IMR-90 (cell line): ENCODE results near the gene PRELID3B.
A peak's percentile ranks its signal among the peaks of the same experiment; 100 is the strongest.

Experiments used
- CTCF ChIP-seq: conservative IDR thresholded peaks from 2 replicates; pipeline ENCODE4 v1.5.1; 2012; ENCODE audit warnings: mild to moderate bottlenecking, low read depth, low read length, improper control_type of control experiment
- ELK1 ChIP-seq: fragments of 150-350 bp; IDR thresholded peaks from 2 replicates; pipeline ENCODE4 v1.6.1; 2016; ENCODE audit warnings: low read depth, mild to moderate bottlenecking, low read length, moderate library complexity, borderline replicate concordance
- FOS ChIP-seq: fragments of 150-350 bp; IDR thresholded peaks from 2 replicates; pipeline ENCODE4 v1.6.1; 2016; ENCODE audit warnings: low read depth, low read length
- MAFK ChIP-seq: IDR thresholded peaks from 2 replicates; pipeline ENCODE4 v1.6.1; 2012; ENCODE audit warnings: low read depth, low read length, improper control_type of control experiment
- MAZ ChIP-seq: IDR thresholded peaks from 2 replicates; pipeline ENCODE4 v1.6.1; 2012; ENCODE audit warnings: low read depth, mild to moderate bottlenecking, low read length, improper control_type of control experiment, moderate library complexity, borderline replicate concordance
- MXI1 ChIP-seq: IDR thresholded peaks from 2 replicates; pipeline ENCODE4 v1.6.1; 2012; ENCODE audit warnings: low read depth, mild to moderate bottlenecking, low read length, moderate library complexity, borderline replicate concordance
- POLR2A ChIP-seq: IDR thresholded peaks from 2 replicates; pipeline ENCODE4 v1.6.1; 2012; ENCODE audit warnings: mild to moderate bottlenecking, low read depth, low read length
- RAD21 ChIP-seq: IDR thresholded peaks from 2 replicates; pipeline ENCODE4 v1.6.1; 2012; ENCODE audit warnings: low read length, improper control_type of control experiment
- RCOR1 ChIP-seq: IDR thresholded peaks from 2 replicates; pipeline ENCODE4 v1.6.1; 2012; ENCODE audit warnings: mild to moderate bottlenecking, low read length, improper control_type of control experiment; ENCODE audit not compliant: insufficient replicate concordance
- RFX5 ChIP-seq: IDR thresholded peaks from 2 replicates; pipeline ENCODE4 v1.8.0; 2012; ENCODE audit warnings: low read depth, mild to moderate bottlenecking, low read length, moderate library complexity
- SMC3 ChIP-seq: fragments of 150-350 bp; IDR thresholded peaks from 2 replicates; pipeline ENCODE4 v1.6.1; 2016; ENCODE audit warnings: low read depth, mild to moderate bottlenecking, antibody characterized with exemption, low read length, moderate library complexity
- USF2 ChIP-seq: fragments of 150-350 bp; IDR thresholded peaks from 2 replicates; pipeline ENCODE4 v1.6.1; 2017; ENCODE audit warnings: mild to moderate bottlenecking, antibody characterized with exemption, low read length, low read depth

DNA sequence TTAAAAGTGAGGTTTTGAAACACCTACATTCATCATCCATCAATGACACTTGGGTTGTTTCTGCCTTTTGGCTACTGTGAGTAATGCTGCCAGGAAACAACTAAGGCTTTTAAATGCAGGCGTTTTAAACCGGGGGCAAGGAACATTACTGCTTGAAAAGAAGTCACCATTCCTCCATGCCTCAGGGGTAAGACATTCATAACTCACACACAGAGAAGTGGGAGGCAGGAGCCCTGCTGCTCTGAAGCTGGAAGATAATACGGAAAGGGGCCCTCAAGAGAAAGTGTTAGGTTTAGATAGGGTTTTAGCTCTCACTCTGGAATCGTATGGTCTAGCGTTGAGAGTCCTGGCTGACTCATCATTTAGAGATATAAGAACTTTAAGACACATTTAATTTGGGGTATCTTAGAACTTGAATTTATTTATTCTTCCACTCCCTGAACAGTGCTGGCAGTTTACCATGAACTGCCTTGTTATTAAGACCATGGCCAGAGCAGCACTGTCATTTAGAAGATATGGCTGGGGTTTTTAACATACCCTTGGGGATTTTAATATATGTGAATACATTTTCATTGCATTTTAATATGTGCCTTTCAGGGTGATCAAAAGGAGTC is 21.5 kb downstream of the PRELID3B start:
- TF ChIP-seq CTCF (no peak), RFX5 (no peak), POLR2A (no peak), USF2 (no peak), MXI1 (no peak), RAD21 (no peak), SMC3 (no peak), ELK1 (no peak), RCOR1 (no peak), MAFK (peak; percentile 44; the same call in 1 of the 2 replicates), MAZ (no peak), FOS (no peak)
